Kidney glomerular epithelial cell (primary cell): Measurements from ENCODE around the gene GRAMD4.

Experiments used
- DNase-seq: peaks from one replicate; lab custom pipeline; 2025; lab: John Stamatoyannopoulos, UW

Gene GRAMD4

DNA sequence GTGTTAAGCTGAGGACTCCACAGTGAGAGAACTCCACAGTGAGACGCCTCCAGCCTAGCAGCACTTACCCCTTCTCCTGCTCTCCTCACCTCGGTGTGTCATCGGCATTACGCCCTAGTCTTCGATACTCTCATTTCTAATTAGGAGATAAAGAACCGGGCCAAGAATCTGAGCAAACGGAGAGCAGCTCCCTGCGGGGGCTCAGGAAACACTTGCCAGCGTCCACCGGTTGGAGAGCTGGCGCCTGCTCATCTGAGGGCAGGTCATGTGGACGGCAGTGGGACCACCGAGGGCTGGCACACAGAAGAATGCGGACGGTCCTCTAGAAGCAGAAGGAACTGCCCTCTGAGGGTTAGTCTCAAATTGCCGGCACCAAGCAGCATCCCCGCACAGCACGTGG, 104.9 kb downstream of the GRAMD4 start:
- no peak for DNase-seq

DNA sequence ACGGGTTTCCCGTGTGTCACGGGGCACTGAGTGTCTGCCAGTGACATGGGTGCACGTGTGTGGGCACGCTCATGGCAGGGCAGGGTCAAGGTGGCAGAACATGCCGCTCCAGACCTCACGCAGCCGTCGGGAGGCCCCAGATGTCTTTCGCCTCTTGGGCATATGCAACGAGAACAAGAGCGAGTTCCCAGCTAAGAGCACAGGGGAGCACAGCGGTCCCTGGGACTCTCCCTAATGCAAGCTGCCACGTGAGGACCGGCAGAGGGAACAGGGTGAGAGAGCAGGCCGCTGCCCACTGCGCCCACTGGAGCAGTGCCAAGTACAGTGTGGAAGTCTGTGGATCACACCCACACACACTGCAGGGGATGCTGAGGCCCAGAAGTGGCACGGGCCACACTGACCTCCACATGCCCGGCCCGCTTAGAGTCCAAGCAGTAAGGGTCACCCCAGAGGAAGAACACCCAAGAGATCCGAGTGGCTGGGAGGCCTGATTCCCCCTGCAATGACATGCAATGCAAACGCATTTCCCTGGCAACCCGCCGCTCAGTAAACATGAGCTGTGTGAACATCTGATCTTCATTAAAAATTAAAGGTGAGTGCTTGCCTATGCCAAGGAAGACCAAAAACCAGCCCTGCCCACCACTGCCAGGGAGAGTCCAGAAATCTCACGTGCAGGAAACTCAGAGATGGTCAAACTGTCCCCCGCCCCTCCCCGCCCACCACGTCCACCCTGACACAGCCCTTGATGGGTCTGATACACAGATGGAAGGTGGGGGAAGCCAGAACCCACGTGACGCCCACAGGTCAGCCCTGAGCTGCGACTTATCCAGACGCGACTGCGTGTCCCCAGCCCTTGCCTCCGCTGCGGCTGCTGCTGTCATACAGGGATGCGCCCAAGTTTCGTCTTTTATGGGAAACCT, 106.1 kb downstream of the GRAMD4 start:
- no peak for DNase-seq

DNA sequence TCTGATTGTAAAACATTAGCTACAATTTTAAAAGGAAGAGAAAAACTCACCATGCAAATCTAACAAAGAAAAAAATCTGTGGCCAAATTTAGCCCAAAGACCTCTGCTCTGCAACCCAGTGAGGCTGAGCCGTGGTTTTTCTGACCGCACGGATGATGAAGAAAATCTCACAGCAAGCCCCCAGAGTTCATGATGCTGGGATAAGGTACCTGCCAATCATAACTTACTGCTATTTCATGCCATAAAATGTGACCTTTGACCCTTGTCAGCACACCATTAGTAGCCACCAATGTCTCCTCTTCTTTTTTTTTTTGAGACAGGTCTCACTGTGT, 106.8 kb downstream of the GRAMD4 start:
- no peak for DNase-seq

DNA sequence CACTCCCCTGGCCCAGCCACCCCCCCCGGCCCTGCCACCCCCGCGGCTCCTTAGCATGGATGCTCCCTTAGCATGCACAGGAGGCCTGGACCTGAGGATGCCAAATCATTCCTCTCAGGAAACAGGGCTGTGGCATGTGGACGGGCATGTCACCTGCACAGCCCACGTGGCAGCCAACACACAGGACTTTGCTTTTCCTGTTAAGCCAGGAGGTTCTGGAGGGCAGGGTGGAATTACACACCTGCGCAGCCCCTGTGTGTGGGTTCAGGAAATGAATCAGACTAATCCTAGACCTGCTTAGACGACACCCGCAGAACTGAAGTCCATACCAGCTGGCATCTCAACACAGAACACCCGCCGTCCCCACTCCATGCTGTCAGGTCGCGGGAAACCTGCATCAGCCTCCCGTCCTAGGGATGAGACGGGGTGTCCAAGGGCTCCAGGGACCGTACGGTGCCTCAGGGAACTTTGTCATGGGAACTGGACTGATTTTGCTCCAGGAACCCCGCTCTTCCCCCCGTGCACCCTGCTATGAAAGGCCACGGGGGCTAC, 107.7 kb downstream of the GRAMD4 start:
- no peak for DNase-seq

DNA sequence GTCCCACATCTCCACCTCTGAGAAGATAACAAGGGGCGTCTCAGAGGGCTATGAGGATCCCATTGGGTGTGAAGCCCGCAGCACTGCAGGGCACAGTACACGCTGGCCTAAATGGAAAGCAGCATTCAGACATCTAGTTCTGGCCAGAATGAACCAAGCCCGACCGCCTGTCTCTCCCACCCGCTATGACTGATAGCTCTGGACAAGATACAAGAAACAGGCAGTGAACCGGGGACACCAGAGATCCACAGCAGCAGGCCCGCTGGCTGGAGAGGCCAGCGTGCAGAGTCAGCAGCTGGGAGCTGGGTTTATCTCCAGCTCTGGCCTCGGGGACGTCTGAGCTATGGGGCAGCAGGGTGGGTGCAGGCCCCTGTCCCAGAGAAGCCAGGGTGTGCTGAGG, 108.3 kb downstream of the GRAMD4 start:
- DNase-seq = no peak
